HG02973 (cell line): ENCODE measurements around the gene STING1.
"Not testable (repeated sequence)": the region's sequence is repeated elsewhere in the genome, so short reads cannot be mapped to it uniquely, and the experiment has no call there.

Source experiments
- ATAC-seq: cut with Tn5 transposase; IDR thresholded peaks from one replicate; pipeline ENCODE4 v1.9.1; 2021; ENCODE audit warnings: moderate library complexity; ENCODE audit not compliant: unreplicated experiment

Gene STING1

DNA sequence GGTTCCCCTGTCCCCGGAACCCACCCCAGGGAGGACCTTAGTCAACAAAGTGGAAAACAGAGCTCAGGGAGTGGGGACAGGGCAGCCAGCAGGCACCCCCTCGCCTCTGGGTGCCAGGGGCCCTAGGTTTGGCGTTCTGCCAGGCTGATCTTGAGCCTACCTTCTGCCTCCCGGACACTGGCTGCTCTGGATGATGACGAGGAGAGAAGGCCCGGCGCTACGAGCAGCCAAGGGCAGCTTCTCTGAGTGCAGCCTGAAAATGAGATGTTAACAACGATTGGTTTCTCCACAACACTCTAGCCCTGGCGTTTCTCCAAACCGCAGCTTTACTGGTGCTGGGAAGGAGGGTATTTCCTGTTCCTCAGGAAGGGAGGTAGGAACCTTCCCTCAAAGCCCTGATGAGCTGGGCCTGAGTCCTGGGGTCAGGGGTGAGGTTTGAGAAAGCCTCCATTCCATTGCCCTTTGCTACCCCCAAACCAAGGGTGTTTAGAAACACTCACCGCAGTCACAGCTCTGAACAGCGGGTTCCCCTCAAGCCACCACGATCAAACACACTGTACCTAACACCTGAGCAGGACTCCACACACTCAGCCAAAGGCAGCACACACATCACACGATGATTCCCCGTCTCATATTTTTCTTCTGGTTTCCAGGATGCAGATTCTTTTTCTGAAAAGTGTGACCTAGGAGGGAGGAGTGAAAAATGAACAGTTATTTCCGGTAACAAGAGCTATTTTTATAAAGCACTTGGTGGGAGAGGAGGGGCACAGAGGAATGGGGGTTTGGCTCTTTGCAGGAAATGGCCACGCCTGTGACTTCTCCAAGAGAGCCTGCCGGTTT lies at the start of gene STING1:
Gene STING1 (minus strand): TSS at position 709 of the 840 bp plus-strand sequence. CDS start 1,054 bp downstream, outside the sequence.
- peak; percentile 45 for ATAC-seq

DNA sequence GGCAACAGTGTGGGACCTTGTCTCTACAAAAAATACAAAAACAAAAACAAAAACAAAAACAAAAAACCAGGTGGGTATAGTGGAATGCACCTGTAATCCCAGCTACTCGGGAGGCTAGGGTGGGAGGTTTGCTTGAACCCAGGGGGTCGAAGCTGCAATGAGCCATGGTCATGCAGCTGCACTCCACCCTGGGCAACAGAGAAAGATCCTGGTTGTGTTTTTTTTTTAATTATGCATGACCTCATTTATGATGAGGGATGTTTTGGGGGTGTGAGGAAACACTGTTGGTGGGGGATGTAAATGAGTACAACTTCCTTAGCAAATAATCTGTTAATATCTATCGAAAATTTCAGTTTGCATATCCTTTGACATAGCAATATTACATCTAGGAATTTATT lies 49.2 kb upstream of the STING1 start:
- ATAC-seq: no peak

DNA sequence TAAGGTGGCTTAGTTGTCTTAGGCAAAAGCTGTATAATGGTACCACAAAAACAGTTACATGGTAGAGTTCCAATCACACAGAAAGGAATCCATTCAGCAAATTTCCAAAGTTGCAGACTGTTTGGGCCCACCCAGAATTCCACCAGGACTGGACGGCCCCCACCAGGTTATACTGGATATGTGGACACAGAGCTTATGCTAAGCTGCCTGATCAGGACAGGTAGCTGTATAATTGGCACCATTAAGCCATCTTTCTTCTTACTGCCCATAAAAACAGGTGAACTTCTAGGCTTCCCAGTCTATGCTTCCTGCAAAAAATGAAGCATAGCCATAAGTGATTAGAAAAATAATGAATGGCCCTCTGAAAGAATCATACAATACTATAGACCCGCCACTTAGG lies 47.5 kb upstream of the STING1 start:
- ATAC-seq: not testable (repeated sequence)

- not testable (repeated sequence) for ATAC-seq
Measured at GRCh38 chr5:139528695-139529094, 46.1 kb upstream of the STING1 start.

- not testable (repeated sequence) for ATAC-seq
Measured at GRCh38 chr5:139527896-139528467, 45.4 kb upstream of the STING1 start.

GRCh38 chr5:139527090-139527470 lies 44.5 kb upstream of the STING1 start:
- not testable (repeated sequence) for ATAC-seq

DNA sequence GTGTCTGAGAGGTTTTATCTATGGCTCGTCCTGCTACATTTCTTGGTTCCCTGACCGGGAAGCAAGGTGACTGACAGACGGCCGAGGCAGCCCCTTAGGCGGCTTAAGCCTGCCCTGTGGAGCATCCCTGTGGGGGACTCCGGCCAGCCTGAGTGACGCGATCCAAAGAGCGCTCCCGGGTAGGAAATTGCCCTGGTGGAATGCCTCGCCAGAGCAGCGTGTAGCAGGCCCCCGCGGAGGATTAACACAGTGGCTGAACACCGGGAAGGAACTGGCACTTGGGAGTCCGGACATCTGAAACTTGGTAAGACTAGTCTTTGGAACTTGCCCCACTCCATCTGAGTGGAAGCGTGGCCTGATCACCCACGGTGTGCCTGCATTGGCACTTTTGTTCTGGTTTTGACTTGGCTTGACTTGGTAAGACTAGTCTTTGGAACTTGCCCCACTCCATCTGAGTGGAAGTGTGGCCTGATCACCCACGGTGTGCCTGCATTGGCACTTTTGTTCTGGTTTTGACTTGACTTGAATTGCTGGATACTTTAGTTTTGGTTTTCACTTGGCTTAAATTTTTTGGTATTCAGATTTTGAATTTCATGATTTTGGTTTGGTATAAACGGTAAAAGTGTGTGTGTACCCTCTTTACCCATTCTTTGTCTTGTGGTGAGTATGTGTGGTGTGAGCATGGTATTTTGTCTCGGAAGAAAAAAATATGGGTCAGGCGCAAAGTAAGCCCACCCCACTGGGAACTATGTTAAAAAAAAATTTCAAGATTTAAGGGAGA lies 43.9 kb upstream of the STING1 start:
- not testable (repeated sequence) for ATAC-seq

DNA sequence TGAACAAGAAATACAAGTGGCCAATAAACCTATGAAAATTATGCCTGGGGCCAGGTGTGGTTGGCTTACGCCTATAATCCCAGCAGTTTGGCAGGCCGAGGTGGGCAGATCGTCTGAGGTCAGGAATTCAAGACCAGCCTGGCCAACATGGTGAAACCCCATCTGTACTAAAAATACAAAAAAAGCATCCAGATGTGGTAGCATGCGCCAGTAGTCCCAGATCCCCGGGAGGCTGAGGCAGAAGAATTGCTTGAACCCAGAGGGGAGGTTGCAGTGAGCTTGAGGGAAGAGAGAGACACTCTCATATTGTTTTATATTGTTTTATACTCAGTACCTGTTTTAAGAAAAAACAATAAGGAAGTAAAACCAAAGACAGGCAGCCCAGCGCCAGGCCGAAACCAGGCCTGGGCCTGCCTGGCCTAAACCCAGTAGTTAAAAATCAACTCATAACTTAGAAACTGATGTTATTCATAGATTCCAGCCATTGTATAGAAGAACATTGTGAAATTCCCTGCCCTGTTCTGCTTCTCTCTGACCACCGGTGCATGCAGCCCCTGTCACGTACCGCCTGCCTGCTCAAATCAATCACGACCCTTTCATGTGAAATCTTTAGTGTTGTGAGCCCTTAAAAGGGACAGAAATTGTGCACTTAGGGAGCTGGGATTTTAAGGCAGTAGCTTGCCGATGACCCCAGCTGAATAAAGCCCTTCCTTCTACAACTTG lies 43.2 kb upstream of the STING1 start:
- ATAC-seq: not testable (repeated sequence)

DNA sequence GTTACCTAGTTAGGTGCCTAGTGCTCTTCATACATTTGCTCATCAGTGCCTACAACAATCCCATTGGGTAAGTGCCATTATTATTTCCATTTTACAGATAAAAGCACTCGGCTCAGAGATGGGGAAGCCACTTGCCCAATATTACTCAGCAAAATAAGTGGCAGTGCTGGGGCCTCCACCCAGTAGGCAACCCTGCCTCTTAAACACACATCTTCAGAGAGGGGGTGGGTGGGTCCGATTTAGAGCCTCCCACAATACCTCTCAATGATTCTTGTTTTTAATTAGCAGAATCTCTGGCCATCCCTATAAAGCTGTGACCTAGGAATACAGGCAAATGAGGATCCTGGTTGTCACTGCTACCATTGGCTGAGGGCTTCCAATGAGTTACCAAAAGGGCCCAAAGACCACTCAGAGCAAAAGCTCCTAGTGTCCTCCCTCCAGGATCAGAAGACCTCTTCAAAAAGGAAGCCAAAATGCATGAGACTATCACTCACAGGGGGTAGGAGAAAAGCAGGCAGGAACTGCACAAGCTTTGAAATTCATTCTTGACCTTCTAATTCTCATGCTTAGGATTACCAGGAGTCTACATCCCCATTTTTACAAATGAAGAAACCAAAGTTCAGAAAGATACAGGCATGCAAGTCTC lies 42.5 kb upstream of the STING1 start:
- no peak for ATAC-seq

DNA sequence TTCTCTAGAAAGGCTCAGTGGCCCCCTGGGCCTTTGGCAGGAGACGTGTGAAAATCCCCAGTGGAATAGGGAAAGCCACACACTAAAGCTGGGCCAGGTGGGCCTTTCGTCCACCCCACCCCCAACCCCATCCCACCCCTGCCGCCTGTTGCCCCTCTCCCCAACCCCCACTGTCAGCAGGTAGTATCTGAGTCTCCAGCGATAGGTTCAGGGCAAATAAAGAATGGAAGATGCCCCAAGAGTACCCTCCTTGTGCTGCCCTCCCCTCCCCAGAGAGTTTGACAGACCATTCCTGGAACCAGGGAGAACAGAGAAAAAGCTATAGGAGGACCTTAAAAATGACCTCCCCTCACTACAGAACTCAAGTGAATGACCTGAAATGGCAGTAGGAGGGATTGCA lies 41.9 kb upstream of the STING1 start:
- no peak for ATAC-seq

DNA sequence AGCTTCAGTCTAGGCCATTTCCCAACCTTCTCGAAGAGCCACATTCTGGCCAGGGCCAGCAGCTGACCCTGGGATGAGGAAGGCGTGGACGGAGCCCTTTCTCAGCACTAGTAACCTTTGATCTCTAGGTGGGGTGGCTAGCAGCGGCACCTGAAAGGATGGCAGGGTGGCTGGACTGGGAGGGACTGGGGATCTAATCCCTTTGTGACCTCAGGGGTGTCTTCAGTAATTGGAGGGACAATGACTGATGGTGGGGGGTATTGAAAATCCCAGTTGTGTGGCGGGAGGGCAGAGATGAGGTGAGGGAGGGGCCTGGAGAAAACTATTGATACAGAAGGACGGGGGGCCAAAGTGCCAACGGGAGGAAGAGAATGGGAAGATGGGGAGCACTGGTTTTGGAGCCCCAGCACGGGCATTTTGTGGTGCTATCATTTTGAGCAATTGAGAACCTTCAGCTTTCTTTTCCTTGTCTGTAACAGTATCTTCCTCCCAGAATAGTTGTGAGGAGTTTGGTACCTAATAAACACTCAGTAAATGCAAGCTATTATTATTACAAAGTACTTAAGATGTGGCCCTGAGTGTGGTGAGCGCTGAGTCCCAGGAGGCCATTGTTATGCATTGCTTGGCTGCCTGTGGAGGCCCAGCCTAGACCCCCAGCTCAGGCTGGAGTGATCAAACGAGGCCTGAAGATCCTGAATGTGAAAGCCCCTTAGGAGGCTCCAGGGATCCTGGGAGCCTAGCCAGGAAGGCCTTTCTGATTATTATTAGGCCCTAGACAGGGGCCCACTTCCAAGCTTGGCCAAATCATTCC lies 41.3 kb upstream of the STING1 start:
- ATAC-seq: no peak

DNA sequence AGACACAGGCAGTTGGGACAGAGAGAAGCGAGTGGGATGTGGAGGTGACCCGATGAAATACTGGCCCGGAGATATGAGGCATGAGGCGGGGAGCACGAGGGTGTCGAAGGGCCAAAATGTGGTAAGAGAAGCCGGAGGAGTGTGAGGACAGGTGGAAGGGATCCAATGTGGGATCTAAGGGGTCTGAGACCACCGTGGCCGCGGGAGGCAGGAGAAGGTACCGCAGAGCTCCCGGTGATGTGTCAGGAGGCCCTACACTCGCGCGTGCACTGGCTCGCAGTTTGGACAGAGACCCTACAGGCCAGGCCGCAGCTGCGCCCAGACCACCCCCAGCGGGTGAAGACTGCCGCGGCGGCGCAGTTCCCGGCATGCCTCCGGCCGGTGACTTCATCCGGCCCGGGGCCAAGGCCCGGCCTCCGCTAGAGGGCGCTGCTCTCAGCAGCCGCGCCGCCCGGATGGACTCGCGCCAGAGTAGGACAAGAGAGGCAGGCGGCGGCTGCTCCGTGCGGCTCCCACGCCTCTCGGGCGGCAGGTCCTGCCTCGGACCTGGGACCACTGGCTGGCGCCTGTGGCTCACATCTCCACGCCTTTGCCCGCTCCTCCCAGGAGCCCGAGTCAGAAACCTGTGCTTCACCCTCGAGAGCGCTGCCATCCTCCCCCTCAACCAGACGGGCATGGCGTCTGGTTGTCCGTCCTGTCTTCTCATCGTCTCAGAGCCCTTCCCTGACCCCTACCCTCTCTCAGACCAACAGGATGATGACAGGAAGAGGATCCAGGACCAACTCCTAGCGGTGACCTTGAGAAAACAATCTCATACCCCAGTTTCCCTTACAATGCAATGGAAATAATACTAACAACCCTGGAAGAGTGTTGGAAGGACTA lies 35.4 kb upstream of the STING1 start:
- peak; percentile 89 for ATAC-seq

DNA sequence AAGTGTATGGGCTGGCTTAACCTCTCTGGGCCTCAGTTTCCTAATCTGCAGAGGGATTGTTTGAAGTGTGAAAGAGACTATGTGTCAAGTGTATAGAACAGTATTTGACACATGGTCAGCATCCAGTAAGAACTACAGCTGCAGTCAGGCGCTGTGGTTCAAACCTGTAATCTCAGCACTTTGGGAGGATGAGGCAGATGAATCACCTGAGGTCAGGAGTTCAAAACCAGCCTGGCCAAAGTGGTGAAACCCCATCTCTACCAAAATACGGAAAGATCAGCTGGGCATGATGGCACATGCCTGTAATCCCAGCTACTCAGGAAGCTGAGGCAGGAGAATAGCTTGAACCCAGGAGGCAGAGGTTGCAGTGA lies 31.9 kb upstream of the STING1 start:
- ATAC-seq: no peak

- no peak for ATAC-seq
Measured at GRCh38 chr5:139513852-139514485, 31.4 kb upstream of the STING1 start.

GRCh38 chr5:139513434-139513833 lies 30.9 kb upstream of the STING1 start:
- not testable (repeated sequence) for ATAC-seq

DNA sequence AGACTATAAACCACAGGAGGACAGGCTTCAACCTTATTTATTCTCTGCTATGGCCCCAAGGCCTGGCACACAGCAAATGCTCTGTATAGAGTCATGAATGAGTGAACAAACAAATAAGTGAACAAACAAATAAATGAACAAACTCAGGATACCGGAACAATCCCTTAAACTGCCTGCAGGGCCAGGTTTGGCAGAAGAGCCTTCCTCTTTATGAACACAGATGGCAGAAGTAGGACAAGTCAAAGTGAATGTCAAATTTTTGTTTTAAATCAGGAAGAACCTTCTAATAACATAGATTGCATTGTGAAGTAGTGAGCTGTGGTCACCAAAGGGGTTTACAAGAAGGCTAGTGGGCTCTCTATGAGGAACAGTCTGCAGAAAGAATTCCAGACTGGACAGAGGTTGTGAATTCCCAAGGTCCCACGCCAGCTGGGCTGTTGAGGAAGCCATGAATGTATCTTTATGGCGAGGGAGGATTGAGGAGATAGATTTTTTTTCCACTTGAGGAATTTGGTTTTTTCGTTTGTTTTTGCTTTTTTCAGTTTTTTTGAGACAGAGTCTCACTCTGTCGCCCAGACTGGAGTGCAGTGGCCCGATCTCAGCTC lies 30.3 kb upstream of the STING1 start:
- ATAC-seq: no peak

GRCh38 chr5:139504722-139505121 lies 22.2 kb upstream of the STING1 start:
- not testable (repeated sequence) for ATAC-seq

GRCh38 chr5:139503879-139504278 lies 21.3 kb upstream of the STING1 start:
- not testable (repeated sequence) for ATAC-seq
